ENCODE results near the gene FAM163B.

DNA sequence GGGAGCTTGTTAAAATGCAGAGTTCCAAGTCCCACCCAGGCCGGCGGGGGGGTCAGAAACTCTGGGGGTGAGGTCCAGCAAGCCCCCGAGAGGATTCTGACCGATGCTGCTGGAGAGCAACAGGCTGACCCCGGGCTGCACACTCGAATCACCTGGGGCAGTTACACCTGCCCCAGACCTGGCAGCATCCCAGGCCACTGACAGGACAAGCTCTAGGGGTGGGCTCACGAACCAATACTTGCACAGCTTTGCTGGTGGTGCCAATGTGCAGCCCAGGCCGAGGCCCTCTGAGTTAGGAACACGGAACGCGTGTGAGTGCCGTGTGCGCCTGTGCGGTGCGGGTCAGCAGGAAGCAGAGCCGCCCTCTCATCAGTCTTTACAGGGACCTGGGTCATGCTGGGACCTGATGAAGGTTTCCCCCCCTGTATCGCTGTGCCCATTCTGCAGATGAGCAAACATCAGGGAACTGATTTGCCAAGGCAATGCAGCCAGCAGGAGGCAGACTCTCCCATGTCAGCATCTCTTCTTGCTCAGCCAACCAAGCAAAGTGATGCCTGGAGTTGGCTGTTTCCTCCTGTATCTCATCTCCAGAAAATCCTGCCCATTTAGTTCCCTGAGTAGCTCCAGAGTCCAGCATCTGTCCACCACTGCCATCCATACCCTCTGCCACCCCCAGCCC is 16.3 kb downstream of the FAM163B start:
- TF ChIP-seq, protein P1, sequence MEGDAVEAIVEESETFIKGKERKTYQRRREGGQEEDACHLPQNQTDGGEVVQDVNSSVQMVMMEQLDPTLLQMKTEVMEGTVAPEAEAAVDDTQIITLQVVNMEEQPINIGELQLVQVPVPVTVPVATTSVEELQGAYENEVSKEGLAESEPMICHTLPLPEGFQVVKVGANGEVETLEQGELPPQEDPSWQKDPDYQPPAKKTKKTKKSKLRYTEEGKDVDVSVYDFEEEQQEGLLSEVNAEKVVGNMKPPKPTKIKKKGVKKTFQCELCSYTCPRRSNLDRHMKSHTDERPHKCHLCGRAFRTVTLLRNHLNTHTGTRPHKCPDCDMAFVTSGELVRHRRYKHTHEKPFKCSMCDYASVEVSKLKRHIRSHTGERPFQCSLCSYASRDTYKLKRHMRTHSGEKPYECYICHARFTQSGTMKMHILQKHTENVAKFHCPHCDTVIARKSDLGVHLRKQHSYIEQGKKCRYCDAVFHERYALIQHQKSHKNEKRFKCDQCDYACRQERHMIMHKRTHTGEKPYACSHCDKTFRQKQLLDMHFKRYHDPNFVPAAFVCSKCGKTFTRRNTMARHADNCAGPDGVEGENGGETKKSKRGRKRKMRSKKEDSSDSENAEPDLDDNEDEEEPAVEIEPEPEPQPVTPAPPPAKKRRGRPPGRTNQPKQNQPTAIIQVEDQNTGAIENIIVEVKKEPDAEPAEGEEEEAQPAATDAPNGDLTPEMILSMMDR (IDR thresholded peaks at IDR 0.05) = peak in 1 of 6 experiments; percentile 3
- TF ChIP-seq POLR2A (IDR thresholded peaks at IDR 0.05) = no peak
